Measurements from ENCODE around the gene AK6.

AK6 gene

DNA sequence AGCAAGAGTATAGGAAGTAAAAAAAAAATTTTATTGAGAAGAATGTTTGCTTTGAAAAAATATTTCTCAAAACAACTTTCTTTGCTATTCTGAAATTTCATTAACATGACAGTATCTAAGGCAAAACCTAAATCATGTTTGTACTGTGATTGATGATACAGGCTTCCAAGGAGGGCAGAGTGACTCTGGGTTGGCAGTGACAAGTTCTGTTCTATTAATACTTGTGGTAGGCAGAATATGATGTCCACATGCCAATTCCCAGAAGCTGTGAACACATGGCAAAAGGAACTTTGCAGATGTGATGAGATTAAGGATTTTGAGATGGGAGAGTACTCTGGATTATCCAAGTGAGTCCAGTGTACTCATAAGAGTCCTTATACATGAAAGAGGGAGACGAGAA, 53.3 kb downstream of the AK6 start:
- Histone ChIP-seq H3K4me1 (no peaks in the 10 kb centered on the region), H3K27ac (no peak overlapping the region), H3K4me2 (ENCODE audit: low read length) (no peak overlapping the region), H3K27me3 (ENCODE audit: control insufficient read depth, insufficient read depth, low read length) (no peaks in the 10 kb centered on the region), H3K79me2 (no peaks in the 10 kb centered on the region), H3K9me3 (ENCODE audit: control insufficient read depth, low read length) (no peaks in the 10 kb centered on the region), H2AFZ (no peak overlapping the region), H3K4me3 (ENCODE audit: low read depth, low read length) (no peak overlapping the region), H3K9ac (no peak overlapping the region), H3K36me3 (ENCODE audit: control insufficient read depth, insufficient read depth, low read length) (no peaks in the 10 kb centered on the region)
- TF ChIP-seq, protein P1, sequence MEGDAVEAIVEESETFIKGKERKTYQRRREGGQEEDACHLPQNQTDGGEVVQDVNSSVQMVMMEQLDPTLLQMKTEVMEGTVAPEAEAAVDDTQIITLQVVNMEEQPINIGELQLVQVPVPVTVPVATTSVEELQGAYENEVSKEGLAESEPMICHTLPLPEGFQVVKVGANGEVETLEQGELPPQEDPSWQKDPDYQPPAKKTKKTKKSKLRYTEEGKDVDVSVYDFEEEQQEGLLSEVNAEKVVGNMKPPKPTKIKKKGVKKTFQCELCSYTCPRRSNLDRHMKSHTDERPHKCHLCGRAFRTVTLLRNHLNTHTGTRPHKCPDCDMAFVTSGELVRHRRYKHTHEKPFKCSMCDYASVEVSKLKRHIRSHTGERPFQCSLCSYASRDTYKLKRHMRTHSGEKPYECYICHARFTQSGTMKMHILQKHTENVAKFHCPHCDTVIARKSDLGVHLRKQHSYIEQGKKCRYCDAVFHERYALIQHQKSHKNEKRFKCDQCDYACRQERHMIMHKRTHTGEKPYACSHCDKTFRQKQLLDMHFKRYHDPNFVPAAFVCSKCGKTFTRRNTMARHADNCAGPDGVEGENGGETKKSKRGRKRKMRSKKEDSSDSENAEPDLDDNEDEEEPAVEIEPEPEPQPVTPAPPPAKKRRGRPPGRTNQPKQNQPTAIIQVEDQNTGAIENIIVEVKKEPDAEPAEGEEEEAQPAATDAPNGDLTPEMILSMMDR (IDR thresholded peaks at IDR 0.05) = no peak

DNA sequence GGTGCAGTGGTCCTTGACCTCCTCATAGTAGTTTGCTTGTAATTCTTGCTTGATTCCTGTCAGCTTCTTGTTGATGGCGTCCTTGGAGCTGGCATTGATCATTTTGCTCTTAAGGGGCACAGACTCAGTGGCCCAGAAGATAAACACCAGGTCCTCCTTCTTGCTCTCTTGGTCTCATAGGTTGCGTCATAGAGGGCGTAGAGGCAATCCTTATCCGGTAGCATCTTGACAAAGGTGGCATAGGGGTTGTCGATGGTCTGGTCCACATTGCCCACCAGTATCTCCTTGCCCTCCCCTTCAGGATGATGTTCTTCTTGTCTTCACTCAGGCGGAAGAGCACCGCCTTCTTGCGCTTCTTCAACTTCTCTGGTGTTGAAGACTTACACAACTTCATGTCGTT, 55.9 kb downstream of the AK6 start:
- TF ChIP-seq, protein P1 (IDR thresholded peaks at IDR 0.05) = no peak
- H3K36me3 ChIP-seq (ENCODE audit: control insufficient read depth, insufficient read depth, low read length) = no peaks in the 10 kb centered on the region
- no peak overlapping the region for H3K27ac ChIP-seq
- no peaks in the 10 kb centered on the region for H3K4me1 ChIP-seq
- no peak overlapping the region for H2AFZ ChIP-seq
- no peaks in the 10 kb centered on the region for H3K27me3 ChIP-seq (ENCODE audit: control insufficient read depth, insufficient read depth, low read length)
- H3K9me3 ChIP-seq (ENCODE audit: control insufficient read depth, low read length) = no peaks in the 10 kb centered on the region
- no peak overlapping the region for H3K4me2 ChIP-seq (ENCODE audit: low read length)
- H3K9ac ChIP-seq = no peak overlapping the region
- H3K4me3 ChIP-seq (ENCODE audit: low read depth, low read length) = no peak overlapping the region
- no peaks in the 10 kb centered on the region for H3K79me2 ChIP-seq

DNA sequence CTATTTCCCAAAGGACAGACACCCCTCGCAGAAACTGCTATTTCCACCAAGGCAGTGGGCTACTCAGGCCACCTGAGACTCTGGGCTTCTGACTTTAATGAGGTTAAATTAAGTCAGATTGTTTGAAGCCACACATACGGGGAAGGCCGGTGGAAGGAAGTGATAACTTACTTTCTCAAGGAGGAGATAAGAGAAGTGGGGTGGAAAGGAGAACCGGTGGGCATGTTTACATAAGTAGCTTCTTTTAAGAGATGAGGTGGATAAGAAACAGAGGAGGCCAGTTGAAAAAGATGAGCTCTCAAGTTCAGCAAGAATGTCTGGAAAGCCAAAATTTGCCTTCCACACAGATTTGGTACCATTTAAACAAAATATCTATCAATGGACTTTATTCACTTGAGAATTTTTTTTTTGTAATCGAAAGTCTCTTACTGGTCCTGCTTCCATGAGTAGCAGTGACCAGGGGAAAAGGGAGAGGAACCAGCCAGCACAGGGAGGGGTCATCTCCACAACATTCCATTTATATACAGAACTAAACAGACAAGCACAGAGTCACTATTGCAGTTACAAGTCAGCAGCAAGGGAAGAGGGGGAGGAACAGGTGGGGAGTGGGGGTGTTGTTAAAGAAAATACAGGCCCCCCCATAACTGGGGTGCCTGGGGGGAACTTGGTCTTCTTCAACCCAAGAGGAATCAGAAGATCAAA, 56.7 kb downstream of the AK6 start:
- Histone ChIP-seq H3K4me2 (ENCODE audit: low read length) (no peak overlapping the region), H3K4me3 (ENCODE audit: low read depth, low read length) (no peak overlapping the region), H3K27ac (no peak overlapping the region), H3K9ac (no peak overlapping the region), H3K4me1 (no peaks in the 10 kb centered on the region), H2AFZ (no peak overlapping the region), H3K27me3 (ENCODE audit: control insufficient read depth, insufficient read depth, low read length) (no peaks in the 10 kb centered on the region), H3K36me3 (ENCODE audit: control insufficient read depth, insufficient read depth, low read length) (no peaks in the 10 kb centered on the region), H3K79me2 (no peaks in the 10 kb centered on the region), H3K9me3 (ENCODE audit: control insufficient read depth, low read length) (no peaks in the 10 kb centered on the region)
- TF ChIP-seq, protein P1 (IDR thresholded peaks at IDR 0.05) = no peak

DNA sequence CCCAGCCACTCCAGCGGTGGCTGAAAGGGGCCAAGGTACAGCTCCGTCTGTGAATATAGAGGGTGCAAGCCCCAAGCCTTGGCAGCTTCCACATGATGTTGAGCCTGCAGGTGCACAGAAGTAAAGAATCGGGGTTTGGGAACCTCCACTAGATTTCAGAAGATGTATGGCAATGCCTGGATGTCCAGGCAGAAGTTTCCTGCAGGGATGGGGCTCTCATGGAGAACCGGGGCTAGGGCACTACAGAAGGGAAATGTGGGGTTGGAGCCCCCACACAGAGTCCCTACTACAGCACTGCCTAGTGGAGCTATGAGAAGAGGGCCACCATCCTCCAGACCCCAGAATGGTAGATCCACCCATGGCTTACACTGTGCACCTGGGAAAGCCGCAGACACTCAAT, 59.9 kb downstream of the AK6 start:
- Histone ChIP-seq H3K27me3 (ENCODE audit: control insufficient read depth, insufficient read depth, low read length) (no peaks in the 10 kb centered on the region), H3K36me3 (ENCODE audit: control insufficient read depth, insufficient read depth, low read length) (no peaks in the 10 kb centered on the region), H3K9me3 (ENCODE audit: control insufficient read depth, low read length) (no peaks in the 10 kb centered on the region), H3K79me2 (no peaks in the 10 kb centered on the region), H3K4me2 (ENCODE audit: low read length) (no peak overlapping the region), H2AFZ (no peak overlapping the region), H3K4me3 (ENCODE audit: low read depth, low read length) (no peak overlapping the region), H3K4me1 (no peaks in the 10 kb centered on the region), H3K27ac (no peak overlapping the region), H3K9ac (no peak overlapping the region)
- TF ChIP-seq, protein P1 (IDR thresholded peaks at IDR 0.05) = no peak

DNA sequence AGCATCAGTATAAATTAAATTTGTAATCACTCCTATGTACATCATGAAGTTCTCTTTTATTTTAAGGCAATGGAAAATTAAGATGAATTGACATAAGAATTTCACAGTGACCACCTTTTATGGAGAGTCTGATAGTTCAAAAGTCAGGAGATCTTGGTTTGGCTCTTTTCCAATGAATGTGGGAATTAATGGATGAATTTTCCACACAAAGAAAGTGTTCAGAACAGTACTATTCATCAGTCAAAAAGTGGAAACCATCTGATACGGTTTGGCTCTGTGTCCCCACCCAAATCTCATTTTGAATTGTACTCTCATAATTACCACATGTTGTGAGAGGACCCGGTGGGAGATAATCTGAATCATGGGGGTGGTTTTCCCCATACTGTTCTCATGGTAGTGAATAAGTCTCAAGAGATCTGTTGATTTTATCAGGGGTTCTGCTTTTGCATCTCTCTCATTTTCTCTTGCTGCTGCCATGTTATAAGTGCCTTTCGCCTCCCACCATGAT, 61.2 kb downstream of the AK6 start:
- no peak overlapping the region for H3K4me2 ChIP-seq (ENCODE audit: low read length)
- TF ChIP-seq, protein P1 (IDR thresholded peaks at IDR 0.05) = no peak
- H3K4me3 ChIP-seq (ENCODE audit: low read depth, low read length) = no peak overlapping the region
- no peak overlapping the region for H3K9ac ChIP-seq
- no peaks in the 10 kb centered on the region for H3K9me3 ChIP-seq (ENCODE audit: control insufficient read depth, low read length)
- no peaks in the 10 kb centered on the region for H3K4me1 ChIP-seq
- H3K79me2 ChIP-seq = no peaks in the 10 kb centered on the region
- H3K27me3 ChIP-seq (ENCODE audit: control insufficient read depth, insufficient read depth, low read length) = no peaks in the 10 kb centered on the region
- H2AFZ ChIP-seq = no peak overlapping the region
- no peaks in the 10 kb centered on the region for H3K36me3 ChIP-seq (ENCODE audit: control insufficient read depth, insufficient read depth, low read length)
- H3K27ac ChIP-seq = no peak overlapping the region
